ENCODE measurements around the gene ZGPAT. TPM values are rescaled to one million over a fixed set of nuclear protein-coding genes. Genes with fewer than 3 reads are reported as not detected.

Gene ZGPAT
- total and polyA plus RNA-seq, 2 of the 4 experiments (the other 2 are of a cell fraction): 13.4 to 20.2 TPM

DNA sequence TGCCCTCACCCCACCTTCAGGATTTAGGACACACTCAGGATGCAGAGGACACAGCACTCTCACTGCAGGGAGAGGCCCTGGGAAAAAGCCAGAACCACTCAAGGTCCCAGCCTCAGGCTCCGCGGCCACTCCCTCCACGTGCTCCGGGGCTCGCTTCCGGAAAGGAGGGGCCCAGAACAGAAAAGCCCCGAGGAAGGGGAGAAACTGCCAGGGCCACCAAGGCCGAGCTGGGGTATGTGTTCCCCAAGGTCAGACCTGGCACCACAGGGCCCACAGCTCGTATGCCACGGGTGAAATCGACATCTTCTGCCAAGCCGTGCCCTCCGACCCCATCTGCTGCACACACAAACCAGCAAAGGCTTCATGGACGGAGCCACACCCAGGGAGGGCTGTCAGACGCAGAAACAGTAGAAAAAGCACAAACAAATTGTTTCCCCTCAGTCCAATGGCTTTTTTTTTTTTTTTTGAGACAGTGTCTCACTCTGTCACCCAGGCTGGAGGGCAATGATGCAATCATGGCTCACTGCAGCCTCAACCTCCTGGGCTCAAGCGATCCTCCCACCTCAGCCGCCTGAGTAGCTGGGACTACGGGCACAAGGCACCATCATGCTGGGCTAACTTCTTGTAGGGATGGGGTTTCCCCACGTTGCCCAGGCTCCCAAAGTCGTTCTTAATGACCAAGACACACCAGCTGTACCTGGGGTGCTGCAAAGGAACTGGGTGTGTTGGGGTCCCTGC lies 65.1 kb downstream of the ZGPAT start:
- BruUV-seq (replicated peaks): no TSS peak
- Histone ChIP-seq H2AFZ (replicated peaks; ENCODE audit: low read length, poor library complexity) (no peak overlapping the region), H3K23ac (ENCODE audit: low read depth, low read length) (0 out of 2 replicates have a peak overlapping the region, but pooled peaks have one; percentile 21), H3K4me2 (ENCODE audit: low read depth, low read length) (no peak overlapping the region), H3K4me3 (ENCODE audit: insufficient read depth, low read depth, low read length) (no peak overlapping the region), H2AK9ac (replicated peaks; ENCODE audit: low read depth, low read length, poor library complexity) (no peak overlapping the region), H3K4me1 (ENCODE audit: control insufficient read depth, insufficient read depth, low read length) (peaks cover 8% of the 10 kb centered on the region), H3K4ac (ENCODE audit: low read depth, low read length) (no peak overlapping the region; the same call in 1 of the 2 replicates), H3K9ac (ENCODE audit: low read depth, low read length) (no peak overlapping the region), H3K14ac (replicated peaks; ENCODE audit: low read depth, low read length) (no peak overlapping the region), H2BK20ac (ENCODE audit: low read depth, low read length) (no peak overlapping the region), H3K27me3 (ENCODE audit: control insufficient read depth, insufficient read depth, low read length) (no peaks in the 10 kb centered on the region), H2BK120ac (ENCODE audit: low read depth, low read length) (no peak overlapping the region), H3K9me3 (ENCODE audit: control insufficient read depth, insufficient read depth, low read length) (no peaks in the 10 kb centered on the region), H3K56ac (ENCODE audit: extremely low read depth, insufficient read depth, low read length) (no peak overlapping the region), H4K8ac (ENCODE audit: low read depth in 2 of 2, low read length in 2 of 2) (no peak overlapping the region; a peak in 1 of 4 replicates), H4K5ac (ENCODE audit: low read depth, low read length) (no peak overlapping the region), H3K79me1 (ENCODE audit: low read depth in 1 of 2, low read length in 2 of 2) (peaks cover 16 to 55% of the 10 kb centered on the region in 2 experiments), H3K18ac (ENCODE audit: low read depth, low read length) (no peak overlapping the region), H2BK5ac (ENCODE audit: low read depth, low read length, poor library complexity, severe bottlenecking) (no peak overlapping the region), H4K91ac (ENCODE audit: insufficient read depth, low read depth, low read length) (no peak overlapping the region), H3K27ac (ENCODE audit: insufficient read depth, low read length) (no peak overlapping the region), H3K9me1 (ENCODE audit: insufficient read depth, low read length) (no peaks in the 10 kb centered on the region; the same call in 1 of the 2 replicates), H3K36me3 (ENCODE audit: control insufficient read depth, insufficient read depth, low read length) (peaks cover 17% of the 10 kb centered on the region; the same call in 1 of the 2 replicates), H4K20me1 (ENCODE audit: insufficient read depth, low read length) (peaks cover 15% of the 10 kb centered on the region), H2BK15ac (ENCODE audit: low read depth, low read length) (no peak overlapping the region), H2AK5ac (ENCODE audit: low read depth, low read length) (peak overlapping the region; percentile 9; the same call in 1 of the 2 replicates)
- ChIA-PET POLR2A (ENCODE audit: unreplicated experiment) (no interaction called here), CTCF (no interaction called here)
- ATAC-seq (ENCODE audit: low read depth): no peak
- in situ Hi-C loops (cut with MboI; ENCODE audit: low sequenced_read_pairs): no loop called here
- TF ChIP-seq CEBPB (IDR thresholded peaks at IDR 0.05; ENCODE audit: low read depth, low read length) (peak; percentile 82), FOS (IDR thresholded peaks at IDR 0.05; ENCODE audit: low read depth, low read length) (no peak)
- intact Hi-C loops (cut with micrococcal nuclease): no loop called here
- peak; percentile 11 for DNase-seq
- dilution Hi-C loops (cut with HindIII; ENCODE audit: low sequenced_read_pairs, unreplicated experiment): no loop called here
- WGBS, 2 experiments (ENCODE audit: extremely low coverage in 2 of 2, insufficient read length in 1 of 2): 90% methylated on average over 5 of the region's 20 CpGs; no CpG with 5 or more reads in 1 of the 2 experiments

Data from IMR-90 (cell line).